GM12872 (cell line): Measurements from ENCODE around the gene HIBCH.

Experiments
- CTCF ChIP-seq: IDR thresholded peaks from 3 replicates; pipeline ENCODE4 v1.5.1; 2011; ENCODE audit warnings: low read depth, mild to moderate bottlenecking, low read length, moderate library complexity; ENCODE audit not compliant: insufficient read depth

HIBCH gene

GRCh38 chr2:190213441-190214335, 105.9 kb downstream of the HIBCH start:
- TF ChIP-seq CTCF: no peak

- TF ChIP-seq CTCF: no peak
These were observed 109.2 kb downstream of the HIBCH start for GRCh38 chr2:190210471-190210870.

GRCh38 chr2:190209559-190209958, 110.1 kb downstream of the HIBCH start:
- TF ChIP-seq CTCF: no peak

- TF ChIP-seq CTCF: no peak
These were observed 111.7 kb downstream of the HIBCH start for GRCh38 chr2:190207930-190208329.

GRCh38 chr2:190205657-190206056, 114.0 kb downstream of the HIBCH start:
- TF ChIP-seq CTCF: no peak

- TF ChIP-seq CTCF: no peak
These were observed 117.0 kb downstream of the HIBCH start for GRCh38 chr2:190202604-190203003.

- no peak for TF ChIP-seq CTCF
These were observed 117.6 kb downstream of the HIBCH start for GRCh38 chr2:190202018-190202417.
